Uterus (tissue), 4 donors: Measurements from ENCODE around the gene AHNAK. TPM values are rescaled to one million over a fixed set of nuclear protein-coding genes. Genes with fewer than 3 reads are reported as not detected.

Experiments used
- DNase-seq, 2 donors: peaks; one replicate each; pipeline ENCODE4 v3.0.0-alpha.2; 2019 to 2020
- H3K27ac ChIP-seq, 2 donors: fragments of 200-600 bp; sonication (generic); 1 replicate in 1 of 2; 2 replicates in 1 of 2; pipeline ENCODE4 v1.5.1; 2016 to 2018
- H3K27me3 ChIP-seq, 2 donors: fragments of 200-600 bp; sonication (generic); one replicate each; pipeline ENCODE4 v1.5.1; 2018 to 2019; ENCODE audit warnings: control low read depth in 1 of 2
- H3K36me3 ChIP-seq, 2 donors: fragments of 200-600 bp; sonication (generic); one replicate each; pipeline ENCODE4 v1.5.1; 2019; ENCODE audit warnings: control low read depth in 1 of 2
- H3K4me1 ChIP-seq, 2 donors: fragments of 200-600 bp; sonication (generic); one replicate each; pipeline ENCODE4 v1.5.1; 2018 to 2019; ENCODE audit warnings: control low read depth in 1 of 2
- H3K4me3 ChIP-seq, 2 donors: fragments of 200-600 bp; sonication (generic); 1 replicate in 1 of 2; 2 replicates in 1 of 2; pipeline ENCODE4 v1.5.1; 2018 to 2019; ENCODE audit warnings: mild to moderate bottlenecking in 1 of 2
- H3K9me3 ChIP-seq, 2 donors: fragments of 200-600 bp; sonication (generic); one replicate each; pipeline ENCODE4 v1.5.1; 2019; ENCODE audit warnings: control low read depth in 1 of 2
- POLR2A ChIP-seq, 2 donors: fragments of 450-650 bp; IDR thresholded peaks; one replicate each; pipeline ENCODE4 v1.6.1; 2016; ENCODE audit warnings: antibody characterized with exemption in 2 of 2, mild to moderate bottlenecking in 1 of 2, moderate library complexity in 1 of 2
- intact Hi-C: fragments of 100-400 bp; cut with DNase I; formaldehyde crosslinking; loops from one replicate; pipeline ENCODE4 v1.15.1; 2023; ENCODE audit warnings: low total_unique reads
- total RNA-seq, 4 donors: library from RNA; depleted of rRNA in 3 of 4; stranded (reverse); fragments of >200 nt in 3 of 4; gene quantifications; one replicate each; pipeline versions ENCODE4 v1.1.0 to v1.2.4, GENCODE V29; 2014 to 2023
- TF ChIP-seq, protein P1 (sequence below), 4 experiments: fragments of 200-600 bp in 2 of 4; fragments of 450-650 bp in 2 of 4; sonication (generic) in 2 of 4; IDR thresholded peaks; one replicate each; pipeline ENCODE4 v1.5.1; 2016 to 2019; ENCODE audit warnings: antibody characterized with exemption in 4 of 4, mild to moderate bottlenecking in 2 of 4, moderate library complexity in 1 of 4
- donor health status: DM: yes; HTN: yes; CAD: no.

AHNAK gene
- total RNA-seq, 4 donors from 2014 or later, result 452 to 1,353 (median 779) TPM

DNA sequence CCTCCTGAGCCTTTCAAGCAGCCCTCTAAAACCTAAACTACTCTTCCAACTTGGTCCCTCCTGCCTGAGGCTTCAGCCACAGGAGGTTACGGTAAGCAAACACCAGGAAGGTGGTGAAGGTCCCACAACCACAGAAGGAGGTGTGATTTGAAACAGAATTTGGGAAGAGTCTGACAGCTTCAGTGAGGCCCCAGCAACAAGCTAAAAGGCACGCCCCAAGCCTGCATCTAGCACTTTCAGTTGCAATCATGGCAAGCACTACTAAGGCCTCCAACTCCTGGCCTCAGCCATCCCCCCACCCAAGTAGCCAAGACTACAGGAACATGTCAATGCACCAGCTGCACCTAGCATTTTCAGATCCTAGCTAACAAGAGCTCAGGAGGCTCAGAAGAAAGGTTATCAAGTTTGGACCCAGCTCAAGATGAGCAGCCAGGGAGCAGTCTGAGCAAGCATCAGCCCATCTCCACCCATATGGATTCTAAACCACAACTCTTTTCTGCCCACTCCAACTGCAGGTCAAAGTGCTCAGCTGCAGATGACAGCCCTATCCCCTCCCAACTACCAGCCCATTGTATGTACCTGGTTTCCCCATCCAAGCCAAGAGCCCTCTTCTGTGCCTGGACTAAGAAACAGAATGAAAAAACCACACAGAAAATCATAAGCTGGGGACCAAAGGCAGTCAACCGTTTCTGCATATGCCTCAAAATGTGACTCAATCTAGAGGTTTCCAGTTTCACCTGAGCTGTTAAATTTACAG is 10.4 kb upstream of the AHNAK start:
- TF ChIP-seq, protein P1, sequence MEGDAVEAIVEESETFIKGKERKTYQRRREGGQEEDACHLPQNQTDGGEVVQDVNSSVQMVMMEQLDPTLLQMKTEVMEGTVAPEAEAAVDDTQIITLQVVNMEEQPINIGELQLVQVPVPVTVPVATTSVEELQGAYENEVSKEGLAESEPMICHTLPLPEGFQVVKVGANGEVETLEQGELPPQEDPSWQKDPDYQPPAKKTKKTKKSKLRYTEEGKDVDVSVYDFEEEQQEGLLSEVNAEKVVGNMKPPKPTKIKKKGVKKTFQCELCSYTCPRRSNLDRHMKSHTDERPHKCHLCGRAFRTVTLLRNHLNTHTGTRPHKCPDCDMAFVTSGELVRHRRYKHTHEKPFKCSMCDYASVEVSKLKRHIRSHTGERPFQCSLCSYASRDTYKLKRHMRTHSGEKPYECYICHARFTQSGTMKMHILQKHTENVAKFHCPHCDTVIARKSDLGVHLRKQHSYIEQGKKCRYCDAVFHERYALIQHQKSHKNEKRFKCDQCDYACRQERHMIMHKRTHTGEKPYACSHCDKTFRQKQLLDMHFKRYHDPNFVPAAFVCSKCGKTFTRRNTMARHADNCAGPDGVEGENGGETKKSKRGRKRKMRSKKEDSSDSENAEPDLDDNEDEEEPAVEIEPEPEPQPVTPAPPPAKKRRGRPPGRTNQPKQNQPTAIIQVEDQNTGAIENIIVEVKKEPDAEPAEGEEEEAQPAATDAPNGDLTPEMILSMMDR (IDR thresholded peaks at IDR 0.05), result no peak
- TF ChIP-seq POLR2A (IDR thresholded peaks at IDR 0.05), result no peak
- Histone ChIP-seq H3K9me3 (no peaks in the 10 kb centered on the region), H3K4me1 (peaks cover 21 to 38% of the 10 kb centered on the region in 2 donors), H3K27me3 (no peaks in the 10 kb centered on the region), H3K4me3 (no peak overlapping the region), H3K36me3 (no peaks in the 10 kb centered on the region), H3K27ac (peak overlapping the region; percentile 92 to 98)
- intact Hi-C loops, result no loop called here
- no peak for DNase-seq

DNA sequence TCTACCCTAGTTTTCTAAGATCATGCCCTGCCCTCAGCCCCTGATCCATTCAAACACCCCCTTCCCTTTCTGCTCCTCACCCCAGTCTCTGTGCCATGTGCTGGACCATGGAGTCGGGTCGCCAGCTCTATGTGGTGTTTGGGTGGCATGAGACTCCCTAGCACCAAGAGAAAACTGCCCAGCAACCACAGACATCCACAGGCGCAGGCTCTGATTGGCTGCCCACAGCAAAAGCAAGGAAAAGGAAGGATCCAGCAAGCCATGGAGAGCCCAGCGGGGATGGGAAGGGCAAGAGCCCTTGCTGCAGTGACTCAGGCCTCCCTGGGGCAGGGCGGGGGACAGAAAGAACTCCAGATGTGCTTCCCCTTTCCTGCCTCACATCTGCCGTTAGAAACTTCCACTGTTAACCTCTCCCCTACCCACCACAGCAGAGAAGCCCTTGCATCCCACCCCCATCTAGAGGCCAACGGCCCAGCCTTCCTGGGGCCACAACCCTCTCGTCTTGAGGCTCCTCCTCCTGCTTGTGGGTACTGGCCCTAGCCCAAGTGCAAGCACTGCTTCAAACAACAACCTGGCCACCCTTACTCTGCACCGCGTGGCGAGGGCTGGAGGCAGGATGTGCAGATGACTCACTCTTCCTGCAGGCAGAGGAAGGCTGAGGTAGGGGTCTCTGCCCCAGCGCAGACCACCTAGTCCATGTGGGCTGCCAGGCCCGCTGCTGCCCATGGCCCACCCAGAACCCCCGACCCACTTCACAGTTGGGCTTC is 9.7 kb upstream of the AHNAK start:
- Histone ChIP-seq H3K36me3 (no peaks in the 10 kb centered on the region), H3K9me3 (no peaks in the 10 kb centered on the region), H3K27me3 (no peaks in the 10 kb centered on the region), H3K4me3 (no peak overlapping the region), H3K4me1 (peaks cover 29 to 44% of the 10 kb centered on the region in 2 donors), H3K27ac (peak overlapping the region; percentile 92 to 98)
- intact Hi-C loops, result no loop called here
- TF ChIP-seq POLR2A (IDR thresholded peaks at IDR 0.05), result peak; percentile 16 to 37
- TF ChIP-seq, protein P1 (IDR thresholded peaks at IDR 0.05), result no peak
- peak; percentile 84 to 92 for DNase-seq

DNA sequence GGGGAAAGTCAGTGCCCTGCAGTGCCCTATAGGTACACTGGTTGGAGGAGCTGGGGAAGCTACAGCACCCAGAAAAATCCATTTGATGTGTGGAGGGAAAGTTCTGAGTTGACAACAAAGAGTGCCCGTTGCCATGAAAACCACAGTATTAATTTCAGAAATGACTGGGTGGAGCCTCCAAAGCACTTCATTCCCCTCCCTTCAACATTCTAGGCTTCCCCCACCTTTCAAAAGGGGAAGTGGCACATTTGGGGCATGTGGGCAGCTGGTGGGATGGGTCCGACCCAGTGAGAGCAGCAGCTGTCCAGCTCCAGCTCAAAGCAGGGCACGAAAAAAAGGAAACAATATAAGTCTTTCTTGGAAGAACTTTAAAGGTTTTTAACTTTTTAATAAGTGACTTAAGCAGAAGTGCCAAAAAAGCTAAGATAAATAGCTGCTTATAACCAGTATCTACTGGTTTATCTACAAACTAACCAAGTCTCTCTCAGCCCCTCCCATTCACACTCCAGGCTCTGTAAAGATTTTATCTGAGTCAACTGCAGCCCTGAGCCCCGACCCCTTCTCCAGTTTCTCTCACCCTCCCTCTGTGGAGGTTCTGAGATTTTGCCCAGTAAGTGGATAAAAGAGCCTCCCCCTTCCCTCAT is 9.0 kb upstream of the AHNAK start:
- Histone ChIP-seq H3K27me3 (no peaks in the 10 kb centered on the region), H3K4me3 (no peak overlapping the region), H3K27ac (peak overlapping the region; percentile 92 to 98), H3K4me1 (peaks cover 28 to 39% of the 10 kb centered on the region in 2 donors), H3K36me3 (no peaks in the 10 kb centered on the region), H3K9me3 (no peaks in the 10 kb centered on the region)
- no peak for DNase-seq
- intact Hi-C loops, result no loop called here
- TF ChIP-seq POLR2A (IDR thresholded peaks at IDR 0.05), result no peak
- TF ChIP-seq, protein P1 (IDR thresholded peaks at IDR 0.05), result no peak

DNA sequence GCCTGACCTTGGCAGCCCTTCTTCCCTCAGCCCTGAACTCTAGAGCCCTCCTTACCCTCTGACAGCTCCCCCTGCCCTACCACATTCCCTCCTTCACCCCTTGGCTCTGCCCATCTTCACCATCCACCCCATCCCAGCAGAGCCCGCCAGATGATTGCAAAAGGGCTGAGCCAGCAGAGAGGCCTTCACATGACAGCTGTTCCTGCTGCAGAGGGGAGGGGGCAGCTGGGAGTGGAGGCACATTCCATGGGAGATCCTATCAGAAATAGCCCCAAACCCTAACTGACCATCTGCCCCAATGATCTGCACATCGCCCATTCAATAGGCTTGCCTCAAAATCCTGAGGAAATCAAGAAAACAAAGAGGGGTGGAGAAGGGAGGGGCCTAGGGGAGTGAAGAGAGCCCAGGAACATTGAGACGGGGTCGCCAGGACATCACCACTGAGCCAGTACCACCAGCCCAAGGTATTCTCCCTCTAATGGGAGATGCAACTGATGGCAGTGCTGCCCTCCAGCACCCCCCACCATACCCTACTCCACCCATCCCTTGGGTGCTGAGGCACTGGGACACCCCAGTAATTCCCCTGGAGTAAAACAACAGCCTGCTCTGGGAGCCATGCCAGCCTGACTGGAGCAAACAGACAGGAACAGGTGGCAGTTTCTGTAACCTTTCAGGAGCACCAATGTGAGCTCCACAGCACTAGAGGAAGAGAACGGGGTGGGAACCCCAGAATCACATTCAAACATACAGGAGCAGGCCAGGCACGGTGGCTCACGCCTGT is 8.0 kb upstream of the AHNAK start:
- TF ChIP-seq, protein P1 (IDR thresholded peaks at IDR 0.05), result no peak
- TF ChIP-seq POLR2A (IDR thresholded peaks at IDR 0.05), result no peak
- Histone ChIP-seq H3K27ac (peak overlapping the region; percentile 92 to 98), H3K9me3 (no peaks in the 10 kb centered on the region), H3K27me3 (no peaks in the 10 kb centered on the region), H3K4me1 (peaks cover 28 to 39% of the 10 kb centered on the region in 2 donors), H3K36me3 (no peaks in the 10 kb centered on the region), H3K4me3 (no peak overlapping the region)
- intact Hi-C loops, result no loop called here
- DNase-seq, result no peak
